DMS153 (cell line): ENCODE data around the gene SECTM1.

Experiments used
- DNase-seq: peaks from one replicate; lab custom pipeline; 2025; lab: John Stamatoyannopoulos, UW

SECTM1 gene

DNA sequence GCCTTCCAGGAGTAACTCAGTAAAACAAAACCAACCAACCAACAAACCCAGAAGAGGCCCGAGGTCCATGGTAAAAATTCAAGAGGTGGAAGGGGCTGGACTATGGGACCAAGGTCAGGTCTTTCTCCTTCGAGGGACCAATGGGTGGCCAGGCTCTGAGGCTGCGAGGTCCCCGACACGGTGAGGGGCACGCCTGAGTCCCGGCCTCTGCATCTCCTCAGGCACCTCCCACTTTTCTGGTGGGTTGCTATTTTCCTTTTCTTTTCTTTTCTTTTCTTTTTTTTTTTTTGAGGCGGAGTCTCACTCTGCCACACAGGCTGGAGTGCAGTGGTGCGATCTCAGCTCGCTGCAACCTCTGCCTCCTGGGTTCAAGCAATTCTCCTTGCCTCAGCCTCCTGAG lies 34.1 kb downstream of the SECTM1 start:
- DNase-seq, result no peak

GRCh38 chr17:82298538-82299421 lies 34.8 kb downstream of the SECTM1 start:
- DNase-seq, result no peak

DNA sequence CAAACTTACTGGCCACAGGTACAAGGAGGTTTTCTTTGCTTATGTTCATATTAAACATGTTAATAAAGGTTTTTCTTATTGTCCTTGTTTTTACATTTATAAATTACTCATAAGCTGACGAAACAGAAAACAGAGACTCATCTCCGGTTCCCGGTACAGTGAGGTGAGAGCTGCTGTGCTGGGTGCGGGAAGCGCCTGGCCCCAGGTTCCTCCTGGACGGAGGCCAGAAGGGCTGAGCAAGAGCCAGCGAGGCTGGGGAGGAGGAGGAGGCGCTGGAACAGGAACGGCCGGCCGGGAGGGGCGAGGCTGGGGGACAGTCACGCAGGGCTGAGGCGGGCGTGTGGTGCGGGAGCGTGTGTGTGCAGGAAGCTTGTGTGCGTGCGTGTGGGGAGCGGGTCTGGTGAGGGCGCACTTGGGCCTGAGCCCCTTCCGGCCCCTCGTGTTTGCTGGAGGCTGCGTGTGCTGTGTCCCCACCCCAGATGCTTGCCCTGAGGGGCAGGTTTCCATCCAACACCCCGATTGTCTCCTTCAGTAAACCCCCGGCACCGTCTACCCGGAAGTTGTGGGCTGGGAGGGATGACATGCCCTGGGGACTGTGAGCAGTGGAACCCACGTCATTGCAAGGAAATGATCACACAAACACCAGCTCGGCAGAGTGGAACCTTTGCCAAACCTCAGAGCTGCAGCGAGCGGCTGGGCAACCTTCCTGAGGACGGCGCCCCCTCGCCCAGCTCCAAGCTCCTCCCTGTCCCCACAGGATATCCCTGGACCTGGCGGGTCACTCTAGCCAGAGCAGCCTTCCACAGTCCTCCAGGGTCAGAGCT lies 35.6 kb downstream of the SECTM1 start:
- peak; percentile 87 for DNase-seq

DNA sequence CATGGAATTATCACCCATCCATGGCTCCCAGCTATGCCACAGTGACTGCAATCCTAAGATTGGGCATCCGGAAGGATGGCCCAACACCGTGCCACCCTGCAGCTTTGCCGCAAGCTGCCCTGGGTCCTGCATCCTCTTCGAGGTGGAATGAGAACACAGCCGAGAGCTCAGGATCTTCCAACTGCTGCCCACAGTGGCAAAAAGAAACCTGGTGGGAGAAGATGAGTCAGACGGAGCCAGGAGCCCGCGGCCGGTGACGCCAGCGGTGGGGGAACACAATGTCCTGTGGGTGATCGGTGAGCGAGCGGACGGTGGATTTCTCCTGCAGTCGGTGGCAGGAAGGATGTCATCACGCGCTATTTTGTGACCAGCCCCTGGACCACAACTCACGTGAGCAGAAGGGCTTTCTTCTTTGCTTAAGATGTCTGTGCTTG lies 36.3 kb downstream of the SECTM1 start:
- no peak for DNase-seq

DNA sequence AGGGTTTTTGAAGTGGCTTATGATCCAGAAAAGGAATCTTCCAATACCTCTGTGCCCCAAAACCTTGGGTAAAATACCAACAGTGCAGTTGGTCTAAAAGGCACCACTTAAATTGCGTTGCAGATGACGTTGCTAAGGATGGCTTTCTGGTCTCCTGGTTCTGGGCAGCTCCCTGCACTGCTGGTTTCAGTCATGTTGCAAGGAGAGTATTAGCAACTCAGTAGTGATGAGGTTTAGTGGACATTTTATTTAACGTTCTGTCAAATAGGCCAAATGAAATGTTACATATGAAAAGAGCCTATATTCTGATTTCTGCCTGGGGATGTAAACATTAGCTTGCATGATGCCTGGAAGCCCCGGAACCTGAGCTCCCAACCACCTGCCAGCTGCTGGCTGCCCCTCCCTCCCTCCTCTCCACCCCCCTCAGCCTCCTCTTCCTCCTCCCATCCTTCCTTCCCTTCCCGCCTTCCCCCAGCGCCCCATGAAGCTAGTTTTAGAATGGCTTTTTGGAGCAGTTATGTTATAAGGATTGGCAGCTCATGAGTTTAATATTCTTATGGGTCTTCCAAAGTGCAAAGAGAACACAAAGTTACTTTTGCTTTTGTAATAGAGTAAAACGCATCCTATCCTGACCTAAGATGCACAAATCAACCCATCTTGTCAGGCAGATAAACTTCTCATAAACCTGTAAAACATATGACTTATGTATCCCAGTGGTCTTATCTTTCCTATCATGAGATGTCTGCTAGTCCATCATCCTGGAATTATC lies 36.9 kb downstream of the SECTM1 start:
- DNase-seq, result peak; percentile 28

GRCh38 chr17:82295472-82295814 lies 38.1 kb downstream of the SECTM1 start:
- no peak for DNase-seq

GRCh38 chr17:82294064-82294773 lies 39.3 kb downstream of the SECTM1 start:
- no peak for DNase-seq

- peak; percentile 99 for DNase-seq
Observed at GRCh38 chr17:82292251-82293154, 41.1 kb downstream of the SECTM1 start.

- DNase-seq, result no peak
Observed at GRCh38 chr17:82291582-82292250, 41.9 kb downstream of the SECTM1 start.

GRCh38 chr17:82287868-82288801 lies 45.4 kb downstream of the SECTM1 start:
- peak; percentile 99 for DNase-seq

- peak; percentile 33 for DNase-seq
Observed at GRCh38 chr17:82287013-82287867, 46.3 kb downstream of the SECTM1 start.

DNA sequence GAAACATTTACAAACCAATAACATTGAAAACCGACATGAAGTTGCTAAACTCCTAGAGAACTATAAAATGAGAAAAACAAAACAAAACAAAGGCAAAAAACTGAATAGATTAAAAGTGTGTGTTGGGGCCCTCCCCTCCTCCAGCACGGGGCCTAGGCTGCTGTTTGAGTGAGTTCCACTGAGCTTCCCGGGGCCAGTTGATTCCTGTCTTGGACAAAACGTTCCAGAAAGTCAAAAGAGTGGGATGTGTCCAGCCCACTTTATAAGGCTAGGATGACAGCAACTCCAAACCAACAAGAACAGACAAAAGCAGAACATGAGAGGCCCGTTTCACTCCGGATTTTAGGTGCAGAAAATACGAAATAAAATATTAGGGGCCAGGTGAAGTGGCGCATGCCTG lies 48.4 kb downstream of the SECTM1 start:
- no peak for DNase-seq

GRCh38 chr17:82283208-82283749 lies 50.3 kb downstream of the SECTM1 start:
- DNase-seq, result peak; percentile 64

DNA sequence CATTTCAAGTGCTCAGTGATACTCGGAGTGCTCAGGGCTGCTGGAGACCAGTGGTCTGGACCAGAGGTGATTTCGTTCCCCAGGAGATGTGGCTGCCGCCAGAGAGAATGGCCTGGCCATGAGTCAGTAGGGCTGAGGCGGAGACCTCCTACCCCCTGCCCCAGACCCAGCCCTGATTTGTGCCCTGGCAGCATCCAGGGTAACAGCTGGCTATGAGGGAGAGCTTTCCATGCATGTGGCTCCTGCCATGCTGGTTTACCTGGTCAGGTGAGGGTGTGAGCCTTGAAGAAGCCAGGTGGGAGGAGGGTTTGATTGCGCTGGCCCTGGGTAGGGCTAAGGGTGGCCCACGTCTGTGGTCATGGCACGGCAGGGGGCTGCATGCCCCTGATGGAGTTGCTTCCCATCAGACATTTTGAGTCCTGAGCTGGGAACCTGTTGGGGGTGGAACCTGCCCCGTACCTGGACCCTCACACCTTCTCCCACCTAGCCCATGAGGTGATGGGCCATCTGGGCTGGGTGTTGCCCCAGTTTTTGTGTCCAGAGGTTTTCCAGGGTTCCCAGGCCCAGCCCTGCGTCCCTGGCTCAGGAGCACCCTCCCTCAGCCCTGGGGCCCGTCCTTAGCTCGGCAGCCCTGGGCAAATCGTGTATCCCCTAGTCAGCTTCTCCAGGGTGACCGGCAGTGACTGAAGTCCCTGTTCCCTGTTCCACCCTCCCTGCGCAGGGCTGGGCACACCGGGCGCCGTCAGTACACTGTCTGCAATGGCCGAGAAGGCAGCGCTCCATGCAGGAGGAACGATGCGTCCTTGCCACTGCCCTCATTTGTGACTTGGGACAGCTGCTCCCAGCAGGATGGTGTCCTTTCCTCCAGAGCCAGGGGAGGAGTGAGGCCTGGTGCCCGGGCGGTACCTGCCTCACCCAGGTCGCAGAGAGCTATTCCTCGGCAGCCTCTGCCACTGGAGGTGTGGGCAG lies 51.0 kb downstream of the SECTM1 start:
- no peak for DNase-seq

DNA sequence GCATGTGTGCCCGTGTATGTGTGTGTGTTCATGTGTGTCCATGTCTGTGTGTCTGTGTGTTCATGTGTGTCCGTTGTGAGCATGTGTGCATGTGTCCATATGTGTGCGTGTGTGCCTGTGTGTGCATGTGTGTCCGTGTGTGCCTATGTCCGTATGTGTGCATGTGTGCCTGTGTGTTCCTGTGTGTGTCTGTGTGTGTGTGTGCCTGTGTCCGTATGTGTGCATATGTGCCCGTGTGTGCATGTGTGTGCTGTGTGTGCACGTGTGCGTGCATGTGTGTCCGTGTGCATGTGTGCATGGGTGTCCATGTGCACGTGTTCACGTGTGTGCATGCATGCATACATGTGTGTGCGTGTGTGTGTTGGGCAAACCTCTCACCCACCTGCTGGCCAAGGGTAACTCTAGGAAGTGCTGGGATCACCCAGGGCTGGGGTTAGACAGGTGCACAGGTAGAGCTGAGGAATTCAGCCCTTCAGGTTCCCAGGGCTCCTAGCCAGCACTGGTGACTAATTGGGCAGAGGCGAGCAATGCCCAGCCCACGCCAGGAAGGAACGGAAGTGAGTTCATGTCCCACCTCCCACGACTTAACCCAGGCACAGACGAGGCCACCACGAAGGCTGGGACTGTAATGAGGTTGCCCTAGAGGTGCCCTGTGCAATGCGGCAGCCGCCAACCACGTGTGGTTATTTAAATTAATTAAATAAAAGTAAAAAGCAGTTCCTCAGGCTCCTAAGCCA lies 51.9 kb downstream of the SECTM1 start:
- no peak for DNase-seq

DNA sequence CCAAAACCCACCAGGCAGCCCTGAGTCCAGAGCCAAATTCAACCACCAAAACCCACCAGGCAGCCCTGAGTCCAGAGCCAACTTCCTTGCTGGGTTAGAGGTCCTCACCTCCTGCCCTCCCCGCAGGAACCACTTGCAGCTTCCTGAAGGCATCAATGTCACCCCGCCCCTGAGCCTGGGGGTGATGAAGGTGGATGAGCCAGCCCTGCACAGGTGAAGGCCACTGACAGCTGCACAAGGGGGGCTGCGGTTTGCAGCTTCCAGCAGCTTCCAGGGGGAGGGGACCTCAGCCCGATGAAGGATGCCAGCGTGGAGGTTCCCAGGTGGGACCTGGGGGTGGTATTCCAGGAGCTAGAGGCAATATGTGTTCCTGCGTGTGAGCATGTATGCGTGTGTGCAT lies 52.5 kb downstream of the SECTM1 start:
- no peak for DNase-seq
